ENCODE data around the gene TRAPPC2. TPM values are rescaled to one million over a fixed set of nuclear protein-coding genes. Genes with fewer than 3 reads are reported as not detected.

Gene TRAPPC2
- polyA plus RNA-seq, 1 experiment = 11.1 TPM

- ChIA-PET POLR2A (no interaction called here), CTCF (no interaction called here)
- TF ChIP-seq, protein P1, sequence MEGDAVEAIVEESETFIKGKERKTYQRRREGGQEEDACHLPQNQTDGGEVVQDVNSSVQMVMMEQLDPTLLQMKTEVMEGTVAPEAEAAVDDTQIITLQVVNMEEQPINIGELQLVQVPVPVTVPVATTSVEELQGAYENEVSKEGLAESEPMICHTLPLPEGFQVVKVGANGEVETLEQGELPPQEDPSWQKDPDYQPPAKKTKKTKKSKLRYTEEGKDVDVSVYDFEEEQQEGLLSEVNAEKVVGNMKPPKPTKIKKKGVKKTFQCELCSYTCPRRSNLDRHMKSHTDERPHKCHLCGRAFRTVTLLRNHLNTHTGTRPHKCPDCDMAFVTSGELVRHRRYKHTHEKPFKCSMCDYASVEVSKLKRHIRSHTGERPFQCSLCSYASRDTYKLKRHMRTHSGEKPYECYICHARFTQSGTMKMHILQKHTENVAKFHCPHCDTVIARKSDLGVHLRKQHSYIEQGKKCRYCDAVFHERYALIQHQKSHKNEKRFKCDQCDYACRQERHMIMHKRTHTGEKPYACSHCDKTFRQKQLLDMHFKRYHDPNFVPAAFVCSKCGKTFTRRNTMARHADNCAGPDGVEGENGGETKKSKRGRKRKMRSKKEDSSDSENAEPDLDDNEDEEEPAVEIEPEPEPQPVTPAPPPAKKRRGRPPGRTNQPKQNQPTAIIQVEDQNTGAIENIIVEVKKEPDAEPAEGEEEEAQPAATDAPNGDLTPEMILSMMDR (IDR thresholded peaks at IDR 0.05; ENCODE audit: low read depth, low read length) = no peak
- no peaks in the 10 kb centered on the region for H3K9me3 ChIP-seq (ENCODE audit: control insufficient read depth, insufficient read depth, low read length)
- H3K27ac ChIP-seq (ENCODE audit: low read depth, low read length) = no peak overlapping the region
- H3K4me3 ChIP-seq (ENCODE audit: low read depth, low read length) = no peak overlapping the region
- no peaks in the 10 kb centered on the region for H3K27me3 ChIP-seq (ENCODE audit: control insufficient read depth, insufficient read depth, low read length)
- no peak for DNase-seq (ENCODE audit: low read depth, low spot score)
These were observed 32.2 kb downstream of the TRAPPC2 start for GRCh38 chrX:13702111-13702789.

DNA sequence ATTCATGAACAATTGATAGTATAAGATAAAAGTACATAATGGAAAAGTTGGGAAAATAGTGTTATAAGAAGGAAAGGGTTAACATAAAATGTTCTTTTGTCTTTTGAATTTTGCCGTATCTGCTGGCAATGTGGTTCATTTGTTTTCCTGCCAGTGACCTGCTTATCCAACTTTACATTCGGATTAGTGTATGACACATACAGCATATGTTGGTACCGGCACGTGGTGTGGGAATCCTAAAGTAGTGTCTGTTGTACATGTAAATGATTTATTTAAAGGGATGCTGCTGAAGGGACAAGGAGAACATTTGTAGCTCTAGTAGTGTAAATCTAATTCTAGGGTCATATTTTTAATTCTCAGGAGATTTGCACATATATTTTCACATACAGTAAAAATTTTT, 34.0 kb downstream of the TRAPPC2 start:
- Histone ChIP-seq H3K27ac (ENCODE audit: low read depth, low read length) (no peak overlapping the region), H3K27me3 (ENCODE audit: control insufficient read depth, insufficient read depth, low read length) (no peaks in the 10 kb centered on the region), H3K9me3 (ENCODE audit: control insufficient read depth, insufficient read depth, low read length) (no peaks in the 10 kb centered on the region), H3K4me3 (ENCODE audit: low read depth, low read length) (no peak overlapping the region)
- CTCF ChIA-PET = no interaction called here
- TF ChIP-seq, protein P1 (IDR thresholded peaks at IDR 0.05; ENCODE audit: low read depth, low read length) = no peak
- DNase-seq (ENCODE audit: low read depth, low spot score) = no peak
- POLR2A ChIA-PET = no interaction called here

DNA sequence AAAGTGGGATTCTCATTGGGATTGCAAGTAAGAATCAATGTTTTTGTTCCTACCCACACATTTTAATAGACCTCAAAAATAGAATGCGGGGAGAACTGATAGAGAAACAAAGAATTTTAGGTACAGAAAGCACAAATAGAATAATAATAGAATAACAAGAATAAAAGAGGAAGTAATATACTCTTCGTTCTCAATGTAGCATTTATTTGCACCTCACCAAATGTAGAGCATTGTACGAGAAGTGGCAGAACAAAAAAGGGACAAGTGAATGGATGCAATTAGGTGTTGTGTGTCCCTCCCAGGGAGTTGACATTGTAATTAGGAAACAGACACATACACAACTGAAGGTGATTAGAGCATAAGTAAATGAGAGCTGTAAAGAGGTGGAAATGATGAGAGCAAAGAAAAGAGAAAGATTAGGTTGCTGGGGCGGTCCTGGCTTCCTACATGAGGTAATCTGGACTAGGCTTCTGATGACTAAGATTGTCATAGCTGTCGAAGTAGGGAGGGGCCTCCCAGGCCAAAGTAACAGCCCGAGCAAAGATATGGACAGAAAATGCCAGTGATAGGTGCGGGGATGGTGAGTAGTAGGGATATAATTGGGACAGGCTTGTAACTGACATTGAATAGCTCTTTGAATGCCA, 35.1 kb downstream of the TRAPPC2 start:
- Histone ChIP-seq H3K9me3 (ENCODE audit: control insufficient read depth, insufficient read depth, low read length) (no peaks in the 10 kb centered on the region), H3K27ac (ENCODE audit: low read depth, low read length) (no peak overlapping the region), H3K27me3 (ENCODE audit: control insufficient read depth, insufficient read depth, low read length) (no peaks in the 10 kb centered on the region), H3K4me3 (ENCODE audit: low read depth, low read length) (no peak overlapping the region)
- no peak for DNase-seq (ENCODE audit: low read depth, low spot score)
- TF ChIP-seq, protein P1 (IDR thresholded peaks at IDR 0.05; ENCODE audit: low read depth, low read length) = no peak
- ChIA-PET CTCF (interaction anchor here (1.2 to 1.5 kb wide), 4 partner anchors 9 to 193 kb away, joined by 3 to 4 read pairs (median 4); partner anchors contain the start of genes OFD1 and TRAPPC2), POLR2A (no interaction called here)

DNA sequence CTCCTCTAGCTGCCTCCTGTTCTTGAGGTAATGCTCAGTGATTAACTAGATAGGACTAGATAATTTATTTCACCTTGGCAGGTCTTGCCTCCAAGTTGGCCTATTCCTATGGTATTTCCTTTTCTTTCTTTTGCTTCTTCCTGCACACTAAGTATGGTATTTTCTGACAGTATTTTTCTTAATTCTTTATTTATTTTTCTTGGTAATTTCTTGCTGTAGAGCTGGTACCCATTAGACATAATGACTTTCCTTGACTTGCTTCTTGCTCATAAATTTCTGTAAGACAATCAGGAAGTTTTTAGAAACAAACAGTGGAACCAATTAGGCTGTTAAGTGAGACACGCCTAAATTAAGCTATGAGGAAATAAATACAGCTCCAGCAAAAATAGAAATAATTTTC, 36.0 kb downstream of the TRAPPC2 start:
- ChIA-PET POLR2A (no interaction called here), CTCF (interaction anchor here (1.2 to 1.5 kb wide), 4 partner anchors 8 to 192 kb away, joined by 3 to 4 read pairs (median 4); partner anchors contain the start of genes OFD1 and TRAPPC2)
- no peak for DNase-seq (ENCODE audit: low read depth, low spot score)
- TF ChIP-seq, protein P1 (IDR thresholded peaks at IDR 0.05; ENCODE audit: low read depth, low read length) = no peak
- Histone ChIP-seq H3K9me3 (ENCODE audit: control insufficient read depth, insufficient read depth, low read length) (no peaks in the 10 kb centered on the region), H3K27me3 (ENCODE audit: control insufficient read depth, insufficient read depth, low read length) (no peaks in the 10 kb centered on the region), H3K27ac (ENCODE audit: low read depth, low read length) (no peak overlapping the region), H3K4me3 (ENCODE audit: low read depth, low read length) (no peak overlapping the region)

DNA sequence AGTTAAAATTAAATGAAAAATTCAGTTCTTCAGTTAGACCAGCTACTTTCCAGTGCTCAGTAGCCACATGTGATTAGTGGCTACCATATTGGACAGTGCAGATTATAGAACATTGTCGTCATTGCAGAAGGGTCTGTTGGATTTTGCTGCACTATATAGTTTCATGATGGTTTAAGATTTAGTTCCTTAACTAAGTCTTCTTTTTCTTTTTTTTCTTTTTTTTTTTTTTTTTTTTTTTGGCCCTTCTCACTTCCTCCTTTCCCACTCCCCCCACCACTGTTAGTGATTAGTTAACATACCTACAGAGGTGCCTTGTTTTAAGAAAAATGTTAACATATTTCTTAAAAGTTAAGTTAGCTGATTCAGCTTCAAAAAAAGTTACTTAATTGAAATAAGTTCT, 36.4 kb downstream of the TRAPPC2 start:
- no peaks in the 10 kb centered on the region for H3K9me3 ChIP-seq (ENCODE audit: control insufficient read depth, insufficient read depth, low read length)
- no peaks in the 10 kb centered on the region for H3K27me3 ChIP-seq (ENCODE audit: control insufficient read depth, insufficient read depth, low read length)
- H3K4me3 ChIP-seq (ENCODE audit: low read depth, low read length) = no peak overlapping the region
- DNase-seq (ENCODE audit: low read depth, low spot score) = no peak
- ChIA-PET CTCF (interaction anchor here (1.5 kb wide), 1 partner anchor 191 kb away, joined by 4 read pairs; no protein-coding TSS in a partner anchor), POLR2A (no interaction called here)
- no peak overlapping the region for H3K27ac ChIP-seq (ENCODE audit: low read depth, low read length)
- TF ChIP-seq, protein P1 (IDR thresholded peaks at IDR 0.05; ENCODE audit: low read depth, low read length) = no peak

All from AG04450 (cell line).